GM12873 (cell line): ENCODE data around the gene HOXD11.

Experiments used
- CTCF ChIP-seq: IDR thresholded peaks from 2 replicates; pipeline ENCODE4 v1.5.1; 2012; ENCODE audit warnings: low read depth, mild to moderate bottlenecking, moderate library complexity, low read length, control low read depth; ENCODE audit not compliant: insufficient read depth; ENCODE audit errors: missing control alignments

HOXD11 gene

GRCh38 chr2:176128982-176129796 is 22.1 kb downstream of the HOXD11 start, which contains the start of gene HOXD8:
TSS of gene HOXD8 (plus strand) at chr2:176129705. CDS start at chr2:176130367, 662 bp downstream.
- no peak for TF ChIP-seq CTCF

- no peak for TF ChIP-seq CTCF
These were observed 22.7 kb downstream of the HOXD11 start for GRCh38 chr2:176129813-176130146.

- TF ChIP-seq CTCF = no peak
These were observed 23.3 kb downstream of the HOXD11 start for GRCh38 chr2:176130147-176130956.

- TF ChIP-seq CTCF = no peak
These were observed 24.1 kb downstream of the HOXD11 start for GRCh38 chr2:176130957-176131847.

- TF ChIP-seq CTCF = no peak
These were observed 24.7 kb downstream of the HOXD11 start for GRCh38 chr2:176131848-176132158.

GRCh38 chr2:176132205-176133171 is 25.4 kb downstream of the HOXD11 start:
- TF ChIP-seq CTCF = no peak
